HepG2 (cell line): ENCODE results near the gene ORC3. TPM values are rescaled to one million over a fixed set of nuclear protein-coding genes. Genes with fewer than 3 reads are reported as not detected.

Source experiments
- ATAC-seq: fragments of 200-7000 bp; cut with Tn5 transposase; 3 replicates; pipeline ENCODE4 v1.9.1; 2020; ENCODE audit warnings: mild to moderate bottlenecking, moderate library complexity
- BruUV-seq: library from RNA; stranded (reverse); fragments of 400-500 nt; replicated peaks from 2 replicates; lab custom pipeline; 2021; lab: Mats Ljungman, UMichigan
- CTCF ChIA-PET: fragments of 300-600 bp; formaldehyde crosslinking; extraction: SDS; loops from one replicate; lab custom pipeline; 2021; ENCODE audit warnings: low total read pairs, inconsistent platforms, low intra/inter-chr PET ratio; lab: Yijun Ruan, JAX
- POLR2A ChIA-PET: fragments of 350-600 bp; sonication (Branson Sonifier 250); formaldehyde crosslinking; loops from one replicate; lab custom pipeline; 2020; ENCODE audit warnings: antibody characterized with exemption, inconsistent platforms; lab: Yijun Ruan, JAX
- DNase-seq: peaks from one replicate; pipeline ENCODE4 v3.0.0-alpha.2; 2015; ENCODE audit warnings: low spot score
- FAIRE-seq: peaks from 3 replicates; lab custom pipeline; 2011; peaks lifted over from hg19 to GRCh38; lab: Jason Lieb, UNC
- H2AFZ ChIP-seq: one replicate; pipeline ENCODE4 v1.6.1; 2011; ENCODE audit warnings: low read length, inconsistent platforms
- H3K27ac ChIP-seq: fragments of 300-600 bp; 3 replicates; pipeline ENCODE4 v1.8.0; 2011; ENCODE audit warnings: mixed run types, mild to moderate bottlenecking, mixed read lengths, low read length, inconsistent platforms; ENCODE audit not compliant: insufficient read depth; ENCODE audit errors: extremely low read length
- H3K27me3 ChIP-seq, 2 experiments: fragments of 200-600 bp in 1 of 2; 2 replicates in 1 of 2; 3 replicates in 1 of 2; pipeline versions ENCODE4 v1.6.0 to v1.8.0; 2011; ENCODE audit warnings: low read length in 2 of 2, mild to moderate bottlenecking in 2 of 2, moderate library complexity in 2 of 2, inconsistent platforms in 1 of 2; ENCODE audit not compliant: insufficient read depth in 2 of 2, control insufficient read depth in 1 of 2
- H3K36me3 ChIP-seq, 2 experiments: fragments of 200-600 bp in 1 of 2; replicated peaks in 1 of 2; 2 replicates in 1 of 2; 3 replicates in 1 of 2; pipeline versions ENCODE4 v1.5.1 to v1.8.0; 2011; ENCODE audit warnings: low read length in 2 of 2, inconsistent platforms in 1 of 2; ENCODE audit not compliant: insufficient read depth in 2 of 2, control insufficient read depth in 1 of 2
- H3K4me1 ChIP-seq: 2 replicates; pipeline ENCODE4 v1.5.1; 2012; ENCODE audit warnings: low read length, inconsistent platforms; ENCODE audit not compliant: insufficient read depth
- H3K4me2 ChIP-seq: 2 replicates; pipeline ENCODE4 v1.6.0; 2011; ENCODE audit warnings: low read depth, low read length, inconsistent platforms
- H3K4me3 ChIP-seq, 3 experiments: fragments of 200-600 bp in 1 of 3; sonication (generic), shearing (Covaris generic) in 1 of 3; replicated peaks in 1 of 3; 2 replicates each; pipeline ENCODE4 v1.5.1; 2011 to 2016; ENCODE audit warnings: low read length in 3 of 3, inconsistent platforms in 2 of 3, low read depth in 2 of 3, mild to moderate bottlenecking in 2 of 3, control low read depth in 1 of 3, mixed read lengths in 1 of 3; ENCODE audit not compliant: insufficient read depth in 1 of 3
- H3K79me2 ChIP-seq: one replicate; pipeline ENCODE4 v1.6.1; 2011; ENCODE audit warnings: low read length, inconsistent platforms; ENCODE audit not compliant: insufficient read depth
- H3K9ac ChIP-seq: 2 replicates; pipeline ENCODE4 v1.6.0; 2011; ENCODE audit warnings: mild to moderate bottlenecking, low read depth, low read length, inconsistent platforms; ENCODE audit not compliant: insufficient read depth
- H3K9me3 ChIP-seq: 2 replicates; pipeline ENCODE4 v1.5.1; 2012; ENCODE audit warnings: mild to moderate bottlenecking, low read length
- H4K20me1 ChIP-seq: 2 replicates; pipeline ENCODE4 v1.6.0; 2011; ENCODE audit warnings: inconsistent platforms, mild to moderate bottlenecking, low read length, moderate library complexity; ENCODE audit not compliant: insufficient read depth
- ELK4 ChIP-seq: sonication (generic); formaldehyde crosslinking; IDR thresholded peaks from 2 replicates; pipeline ENCODE4 v1.9.0; 2021; ENCODE audit warnings: missing genetic modification reagents, borderline replicate concordance
- IKZF1 ChIP-seq: fragments of 450-650 bp; IDR thresholded peaks from 2 replicates; pipeline ENCODE4 v1.7.1; 2016
- KLF12 ChIP-seq: sonication (generic); formaldehyde crosslinking; IDR thresholded peaks from 2 replicates; pipeline ENCODE4 v1.4.0; 2020; ENCODE audit warnings: missing genetic modification reagents, borderline replicate concordance
- SATB2 ChIP-seq: sonication (generic); formaldehyde crosslinking; IDR thresholded peaks from 2 replicates; pipeline ENCODE4 v1.5.0; 2020; ENCODE audit warnings: missing genetic modification reagents
- ZNF121 ChIP-seq: sonication (generic); formaldehyde crosslinking; IDR thresholded peaks from 2 replicates; pipeline ENCODE4 v1.5.0; 2020; ENCODE audit warnings: mild to moderate bottlenecking, missing genetic modification reagents
- ZNF275 ChIP-seq: sonication (generic); formaldehyde crosslinking; IDR thresholded peaks from 2 replicates; pipeline ENCODE4 v1.8.0; 2022; ENCODE audit warnings: missing genetic modification reagents, mild to moderate bottlenecking, inconsistent platforms, borderline replicate concordance
- ZNF501 ChIP-seq: sonication (generic); formaldehyde crosslinking; IDR thresholded peaks from 2 replicates; pipeline ENCODE4 v1.5.1; 2020; ENCODE audit warnings: mild to moderate bottlenecking, moderate library complexity, missing genetic modification reagents
- WGBS: methylation state at CpG from one replicate; pipeline ENCODE4 v1.1.6; 2017; ENCODE audit warnings: low lambda C conversion rate; 5-methylcytosine and 5-hydroxymethylcytosine counted together
- in situ Hi-C: cut with HindIII; loops from 2 replicates; pipeline ENCODE4 v1.10.0; 2017; ENCODE audit warnings: low pct_unique_long_range_greater_than_20kb; ENCODE audit not compliant: extremely low pct_ligation_motif_present
- intact Hi-C: fragments of 100-400 bp; cut with micrococcal nuclease; formaldehyde crosslinking; loops from one replicate; pipeline ENCODE4 v1.10.0; 2022; ENCODE audit not compliant: unreplicated experiment
- polyA plus RNA-seq, 8 experiments: library from polyadenylated mRNA; depleted of rRNA in 3 of 8; stranded (reverse) in 7 of 8; unstranded in 1 of 8; fragments of >200 nt; fragmentation: Illumina TruSeq in 4 of 8; extraction: Trizol in 4 of 8; gene quantifications; 2 replicates each; pipeline versions ENCODE4 v1.2.1 to v1.2.3, GENCODE V29; 2011 to 2016; ENCODE audit warnings: low read depth in 4 of 8, missing spikeins in 1 of 8, mixed read lengths in 1 of 8; ENCODE audit not compliant: insufficient read depth in 1 of 8
- total RNA-seq, 5 experiments: library from RNA; depleted of rRNA; stranded (reverse); fragments of >200 nt; fragmentation: Illumina TruSeq; extraction: Trizol; gene quantifications; 2 replicates each; pipeline ENCODE4 v1.2.3, GENCODE V29; 2016; ENCODE audit warnings: low read depth in 1 of 5

The ORC3 gene
- total and polyA plus RNA-seq, 2 of the 13 experiments (the other 11 are each of a cell fraction or from before 2014, with no cell fraction given) = 21.8 to 43.5 TPM

- DNase-seq (no peak), FAIRE-seq (no peak), ATAC-seq (no peak)
- Histone ChIP-seq H3K9me3 (no peaks in the 10 kb centered on the region), H2AFZ (no peak overlapping the region), H3K79me2 (no peaks in the 10 kb centered on the region), H3K27me3 (no peaks in the 10 kb centered on the region), H3K4me1 (no peaks in the 10 kb centered on the region), H4K20me1 (no peaks in the 10 kb centered on the region), H3K4me3 (no peak overlapping the region), H3K36me3 (peaks cover 6 to 27% of the 10 kb centered on the region in 2 experiments), H3K4me2 (no peak overlapping the region), H3K27ac (no peak overlapping the region), H3K9ac (no peak overlapping the region)
- BruUV-seq = no TSS peak
- intact Hi-C loops = no loop called here
- CTCF ChIA-PET = no interaction called here
- in situ Hi-C loops = no loop called here
- TF ChIP-seq ZNF501 (CRISPR knock-in tag) (no peak), ZNF121 (CRISPR knock-in tag) (peak; percentile 70)
- WGBS = 96% methylated on average over 2 of the region's 2 CpGs
- POLR2A ChIA-PET = interaction anchor here (1.3 kb wide), 1 partner anchor 47 kb away, joined by 4 read pairs; the partner anchor contains the start of gene AKIRIN2
These were observed 65.0 kb downstream of the ORC3 start for GRCh38 chr6:87654875-87655454.

- H3K4me2 ChIP-seq = no peak overlapping the region
- no peak overlapping the region for H3K4me3 ChIP-seq
- no peak for ATAC-seq
- ChIA-PET POLR2A (interaction anchor here (1.3 kb wide), 1 partner anchor 47 kb away, joined by 4 read pairs; the partner anchor contains the start of gene AKIRIN2), CTCF (no interaction called here)
- FAIRE-seq = no peak
- peaks cover 6 to 27% of the 10 kb centered on the region in 2 experiments for H3K36me3 ChIP-seq
- no peak for DNase-seq
- intact Hi-C loops (no loop called here), in situ Hi-C loops (no loop called here)
- H4K20me1 ChIP-seq = no peaks in the 10 kb centered on the region
- H3K27ac ChIP-seq = no peak overlapping the region
- TF ChIP-seq KLF12 (CRISPR knock-in tag) (no peak), IKZF1 (no peak), SATB2 (no peak), ZNF275 (CRISPR knock-in tag) (no peak), ELK4 (no peak)
- no peaks in the 10 kb centered on the region for H3K79me2 ChIP-seq
- no TSS peak for BruUV-seq
- no peaks in the 10 kb centered on the region for H3K4me1 ChIP-seq
- H3K9ac ChIP-seq = no peak overlapping the region
- no peaks in the 10 kb centered on the region for H3K27me3 ChIP-seq
- no peak overlapping the region for H2AFZ ChIP-seq
- H3K9me3 ChIP-seq = no peaks in the 10 kb centered on the region
These were observed 65.9 kb downstream of the ORC3 start for GRCh38 chr6:87655824-87656223.
